Effector CD4-positive, alpha-beta T cell (primary cell): ENCODE data around the gene MACROD2.

Experiments
- DNase-seq: peaks from one replicate; pipeline ENCODE4 v3.0.0-alpha.2; 2020

The MACROD2 gene

DNA sequence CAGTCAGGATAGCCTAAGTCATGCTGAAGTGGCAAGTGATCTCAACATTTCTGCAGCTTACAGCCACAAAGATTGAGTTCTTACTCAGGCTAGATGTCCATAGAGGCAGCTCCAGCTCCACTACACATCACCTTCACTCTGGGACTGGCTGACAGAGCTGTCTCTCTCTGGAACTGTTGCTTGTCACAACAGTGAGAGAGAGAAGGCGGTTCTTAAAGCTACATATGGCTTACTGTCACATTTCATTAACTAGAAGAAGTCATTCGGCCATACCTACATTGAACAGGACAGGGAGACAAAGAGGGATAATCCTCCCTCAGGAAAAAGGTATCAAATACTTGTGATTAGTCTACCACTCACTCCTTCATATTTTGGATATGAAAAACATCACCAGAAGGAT, 1257.0 kb downstream of the MACROD2 start:
- no peak for DNase-seq

DNA sequence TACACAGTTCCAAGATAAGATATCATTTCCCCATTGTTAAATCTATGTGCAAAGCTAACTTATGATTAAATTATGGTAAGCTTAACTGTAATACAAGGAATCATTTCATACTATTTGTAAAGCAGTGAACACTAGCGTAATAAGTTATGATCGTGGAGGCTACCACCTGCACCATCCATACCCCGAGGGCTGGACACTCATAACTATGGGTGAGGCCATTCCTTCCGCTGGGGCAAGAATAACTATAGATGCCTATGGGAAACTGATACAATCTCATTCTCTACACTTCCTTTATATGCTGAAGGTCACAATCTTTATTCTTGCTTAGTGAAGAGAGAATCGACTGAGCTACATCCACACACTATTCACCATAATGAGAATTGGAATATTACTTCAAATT, 1258.1 kb downstream of the MACROD2 start:
- DNase-seq = no peak

DNA sequence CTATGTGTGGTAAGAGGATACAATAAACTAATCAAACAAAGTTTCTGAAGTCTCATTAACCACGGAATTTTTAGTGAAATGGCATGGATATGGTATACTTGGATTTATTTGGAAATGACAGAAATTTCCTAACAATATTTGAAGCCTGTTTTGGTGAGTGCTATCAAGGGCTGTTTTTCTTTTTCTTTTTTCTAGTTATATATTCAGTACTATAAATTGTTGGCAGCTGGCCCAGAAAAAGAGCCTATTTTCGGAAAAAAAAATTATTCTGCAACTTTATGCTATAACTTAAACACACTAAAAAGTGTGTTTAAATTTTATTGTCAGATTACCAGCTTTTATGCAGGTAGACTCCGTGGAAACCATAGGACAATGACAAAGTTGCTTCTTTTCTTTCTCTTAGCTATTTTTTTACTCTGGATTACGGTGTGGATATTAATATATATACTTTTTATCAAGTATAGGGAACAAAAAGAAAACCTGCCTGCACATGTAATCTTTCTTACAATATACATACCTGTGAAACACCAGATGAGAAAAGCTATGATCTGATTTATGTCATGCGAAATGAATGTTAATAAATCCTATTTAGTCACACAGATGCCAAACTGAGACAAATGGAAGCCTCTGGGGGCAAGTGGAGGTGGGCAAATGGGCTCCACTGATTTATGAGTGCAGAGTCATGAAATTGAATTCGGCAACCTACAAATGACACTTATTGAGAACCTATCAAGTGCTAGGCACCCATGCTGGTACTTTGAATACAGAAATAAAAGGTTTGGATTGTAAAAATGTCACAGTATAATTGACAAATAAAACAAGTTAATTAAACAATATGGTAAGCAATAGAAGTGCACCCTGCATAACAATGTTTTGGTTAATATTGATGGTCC, 1261.6 kb downstream of the MACROD2 start:
- DNase-seq = no peak

DNA sequence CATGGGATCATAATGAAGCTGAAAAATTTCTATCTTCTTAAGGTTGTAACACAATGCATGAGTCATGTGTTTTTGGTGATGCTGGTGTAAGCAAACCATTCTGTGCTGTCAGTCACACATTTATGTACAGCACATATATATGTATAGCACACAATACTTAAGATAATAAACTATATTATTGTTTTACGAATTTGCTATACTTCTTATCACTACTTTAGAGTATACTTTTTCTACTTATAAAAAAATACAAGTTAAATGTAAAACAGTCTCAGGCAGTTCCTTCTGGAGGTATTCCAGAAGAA, 1262.2 kb downstream of the MACROD2 start:
- no peak for DNase-seq

DNA sequence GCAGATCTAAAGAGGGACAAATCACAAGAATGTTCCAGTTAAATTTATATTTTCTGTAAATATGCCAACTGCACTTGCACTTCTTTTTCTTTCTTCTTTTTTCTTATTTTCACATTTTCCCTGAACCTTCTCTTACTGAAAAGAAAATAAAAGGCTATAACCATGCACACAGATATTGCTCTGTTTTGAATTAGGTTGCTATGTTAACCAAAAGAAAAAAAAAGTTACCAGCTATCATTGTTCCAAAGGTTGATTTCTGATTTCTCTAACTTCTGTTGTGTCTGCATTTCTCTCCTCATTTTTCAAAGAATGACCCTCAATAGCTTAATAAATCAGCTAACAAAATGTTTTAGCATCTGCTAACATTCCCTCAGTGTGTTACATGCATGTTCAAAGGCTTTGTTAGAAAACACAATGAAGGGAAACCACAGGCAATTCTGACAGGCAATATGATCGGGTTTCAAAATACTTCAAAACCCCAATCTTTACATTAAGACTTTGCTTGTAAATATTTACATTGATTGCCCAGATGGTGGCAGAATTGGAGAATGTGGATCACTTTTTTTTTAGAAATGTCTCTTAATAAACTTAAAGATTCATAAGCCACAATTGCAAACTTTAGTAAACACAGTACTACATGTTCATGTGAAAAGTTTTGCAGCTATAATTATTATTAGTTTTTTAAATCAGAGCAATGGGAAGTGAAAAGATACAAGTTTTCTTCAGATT, 1270.4 kb downstream of the MACROD2 start:
- no peak for DNase-seq

DNA sequence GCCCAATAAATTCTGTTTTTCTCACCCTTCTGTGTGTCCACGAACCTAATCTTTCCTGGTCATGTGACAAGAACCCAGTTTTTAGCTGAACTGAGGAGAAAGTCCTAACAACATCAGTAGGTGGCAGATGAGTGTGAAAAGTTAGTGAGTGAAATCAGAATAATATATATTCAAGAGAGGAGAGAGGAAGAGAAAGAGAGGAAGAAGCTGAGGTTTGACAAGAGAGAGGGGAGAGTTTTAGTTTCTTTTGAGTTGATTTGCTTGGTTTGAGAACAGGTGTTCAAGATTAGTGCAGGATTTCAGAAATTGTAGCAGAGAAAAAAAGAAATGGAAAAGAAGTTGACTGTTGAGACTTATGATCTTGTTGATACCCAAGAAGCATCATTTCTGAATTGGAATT, 1272.6 kb downstream of the MACROD2 start:
- DNase-seq = no peak

DNA sequence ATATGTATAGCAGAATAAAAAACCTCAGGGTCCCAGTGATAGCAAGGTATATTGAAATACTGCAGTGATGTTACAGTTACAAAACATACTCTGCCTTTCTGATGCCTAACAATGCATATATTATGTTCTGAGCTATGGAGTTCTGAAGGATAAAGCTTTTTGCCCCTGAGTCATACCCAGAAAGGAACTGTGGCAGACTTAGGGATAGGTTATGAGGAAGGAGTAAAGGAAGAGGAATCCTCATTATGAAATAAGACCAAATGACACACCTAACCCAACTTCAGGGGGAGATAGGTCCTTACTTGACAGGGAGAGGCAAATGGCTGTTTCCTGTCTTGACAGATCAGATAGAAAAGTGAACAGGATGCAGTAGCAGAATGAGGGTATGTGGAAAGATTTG, 1282.7 kb downstream of the MACROD2 start:
- DNase-seq = no peak

DNA sequence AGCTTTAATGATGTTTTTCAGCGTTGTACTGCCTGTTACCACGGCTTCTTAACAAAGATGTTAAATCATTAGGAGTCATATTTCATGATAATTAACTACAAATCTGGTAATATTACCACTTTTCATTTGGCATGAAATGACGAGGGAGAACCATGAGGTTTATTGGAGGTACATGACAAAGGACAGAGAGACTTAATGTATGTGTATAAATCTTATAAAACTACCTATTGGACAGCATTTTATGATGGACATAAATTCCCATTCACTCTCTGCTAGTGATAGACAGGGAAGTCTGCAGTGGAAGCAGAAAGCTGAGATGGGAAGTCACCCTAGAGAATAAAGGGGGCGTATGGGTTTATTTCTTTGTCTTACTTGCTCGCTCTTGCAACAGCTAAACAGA, 1292.0 kb downstream of the MACROD2 start:
- DNase-seq = no peak

DNA sequence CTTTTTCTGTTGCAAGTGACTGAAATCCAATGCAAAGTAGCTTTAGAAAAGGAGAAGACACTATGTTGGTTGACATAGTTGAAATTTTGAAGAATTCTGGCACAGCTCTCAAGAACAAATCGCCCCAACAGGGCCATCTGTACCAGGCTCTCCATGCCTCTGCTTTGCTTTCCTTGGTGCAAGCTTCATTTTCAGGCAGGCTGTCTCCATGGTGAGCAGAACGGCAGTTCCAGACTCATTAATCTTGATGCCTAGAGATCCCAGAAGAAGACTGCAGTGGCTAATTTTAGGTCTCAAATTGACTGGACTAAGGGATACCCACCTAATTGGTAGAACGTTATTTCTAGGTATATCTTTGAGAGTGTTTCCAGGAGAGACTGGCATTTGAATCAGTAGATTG, 1292.8 kb downstream of the MACROD2 start:
- DNase-seq = no peak

DNA sequence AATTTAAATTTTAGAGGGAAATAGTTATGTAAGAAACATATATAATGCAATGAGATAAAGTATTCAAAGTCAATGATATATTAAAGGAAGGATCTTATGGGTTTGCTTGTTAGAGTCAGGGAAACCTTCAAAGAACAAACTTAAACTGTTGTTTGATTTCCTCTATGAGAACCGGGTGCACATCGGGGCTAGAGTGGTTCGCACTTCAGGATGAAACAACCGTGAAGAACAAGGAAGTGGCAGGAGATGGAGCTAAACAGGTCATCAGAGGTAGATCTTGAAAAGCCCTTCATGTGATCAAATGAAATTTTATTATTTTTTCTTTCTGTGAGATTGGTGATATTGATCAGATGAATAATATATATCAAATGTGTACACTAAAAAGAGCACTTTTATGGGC, 1294.0 kb downstream of the MACROD2 start:
- no peak for DNase-seq

DNA sequence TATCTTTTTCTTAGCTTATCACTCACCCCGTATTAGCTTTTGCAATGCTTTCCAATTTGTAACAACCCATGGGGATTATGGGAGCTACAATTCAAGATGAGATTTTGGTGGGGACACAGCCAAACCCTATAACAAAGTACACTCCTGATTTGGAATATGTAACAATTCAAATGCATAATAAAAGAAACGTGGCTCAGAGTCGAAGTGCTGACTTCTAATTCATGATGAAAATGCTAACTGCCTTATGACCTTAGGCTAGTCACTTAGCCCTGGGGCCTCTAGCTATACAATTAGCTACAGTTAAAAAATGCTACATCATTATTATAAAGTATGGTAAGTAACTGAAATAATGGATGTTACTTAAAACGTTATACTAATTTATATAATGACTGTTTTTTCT, 1297.1 kb downstream of the MACROD2 start:
- no peak for DNase-seq

DNA sequence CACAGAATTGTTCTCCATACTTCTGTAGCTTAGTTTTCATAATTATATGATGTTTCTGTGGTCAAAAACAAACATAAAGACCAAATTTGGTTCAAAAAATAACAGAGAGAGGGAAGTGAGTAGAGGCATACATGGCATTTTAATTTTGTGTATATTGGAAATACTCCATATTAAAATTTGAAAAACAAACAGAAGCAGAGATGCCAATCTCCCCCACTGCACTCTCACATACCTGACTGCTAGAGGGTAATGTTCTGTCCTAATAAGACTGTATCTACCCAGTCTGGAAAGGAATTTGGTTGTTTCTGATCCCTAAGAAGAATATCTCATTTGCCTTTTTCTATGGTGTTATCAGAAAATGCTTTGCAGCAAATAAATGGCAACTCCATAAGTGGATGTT, 1301.1 kb downstream of the MACROD2 start:
- DNase-seq = no peak

DNA sequence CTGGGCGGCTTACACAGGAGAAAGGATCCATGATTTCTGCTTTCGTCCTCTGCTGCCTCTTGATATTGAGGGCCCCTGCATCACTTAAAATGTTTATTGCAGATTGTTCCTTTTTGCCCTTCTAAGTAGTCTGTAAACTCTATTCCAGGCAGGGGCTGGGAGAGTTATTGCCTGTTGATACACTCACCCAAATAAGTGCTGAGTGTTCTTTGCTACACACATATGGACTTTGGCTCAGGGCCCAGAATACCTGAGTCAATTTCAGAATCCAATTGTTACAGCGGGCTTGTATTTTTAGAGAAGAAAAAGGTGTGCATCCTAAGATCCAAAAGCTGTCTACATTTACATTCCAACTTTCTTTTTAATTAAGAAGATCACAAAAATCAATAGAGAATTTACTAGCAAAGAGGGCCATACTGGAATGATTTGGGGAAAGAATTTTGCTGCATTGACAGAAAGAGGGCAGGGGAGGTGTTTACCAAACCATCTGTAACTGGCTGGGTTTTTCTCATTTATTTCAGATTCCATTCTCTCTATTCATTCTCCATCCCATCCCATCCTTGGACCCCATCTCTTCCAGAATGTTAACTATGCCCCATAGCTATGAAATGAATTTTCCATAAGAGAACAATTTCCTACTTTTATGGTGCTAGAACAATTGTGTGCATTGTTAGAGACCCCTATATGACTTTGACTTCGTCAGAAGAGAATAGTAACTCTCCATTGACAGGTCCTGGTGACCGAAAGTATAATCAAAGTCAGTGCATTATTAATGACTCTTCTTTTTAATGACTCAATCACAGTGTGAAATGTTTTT, 1302.0 kb downstream of the MACROD2 start:
- DNase-seq = no peak

DNA sequence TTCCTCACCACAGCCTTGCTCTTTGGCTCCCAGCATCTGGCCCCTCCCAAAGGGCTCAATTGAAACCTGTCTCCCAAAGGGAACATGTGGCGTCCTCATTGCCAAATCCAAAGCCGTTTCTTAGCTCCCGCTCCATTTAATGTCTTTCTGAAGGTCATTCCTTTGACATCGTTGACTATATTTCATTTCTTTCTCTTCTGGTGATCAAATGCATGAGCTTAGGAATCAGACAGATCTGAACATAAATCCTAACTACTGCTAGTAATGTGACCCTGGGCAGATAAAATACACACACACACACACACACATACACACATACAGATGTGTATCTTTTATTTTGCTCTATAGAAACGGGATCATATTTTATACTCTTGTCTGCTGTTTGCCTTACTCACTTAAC, 1306.8 kb downstream of the MACROD2 start:
- DNase-seq = no peak

DNA sequence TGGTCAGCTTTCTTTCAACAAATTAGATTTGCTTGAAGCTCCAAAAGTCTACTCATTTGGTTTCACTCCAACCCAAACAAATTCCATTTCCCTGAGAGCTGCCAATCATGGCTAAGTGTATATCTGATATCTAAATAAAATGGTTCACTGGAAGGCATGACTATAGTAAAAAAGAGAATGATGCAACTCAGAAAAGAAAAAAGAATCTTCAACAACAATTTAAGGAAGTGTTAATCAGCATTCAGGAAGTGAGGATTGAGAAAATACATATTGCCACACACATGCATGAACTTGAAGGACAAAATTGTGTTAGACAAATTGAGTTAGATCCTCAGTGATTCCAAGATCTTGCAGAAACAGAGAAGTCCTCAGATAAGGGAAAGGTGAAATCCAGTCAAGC, 1315.0 kb downstream of the MACROD2 start:
- DNase-seq = no peak

DNA sequence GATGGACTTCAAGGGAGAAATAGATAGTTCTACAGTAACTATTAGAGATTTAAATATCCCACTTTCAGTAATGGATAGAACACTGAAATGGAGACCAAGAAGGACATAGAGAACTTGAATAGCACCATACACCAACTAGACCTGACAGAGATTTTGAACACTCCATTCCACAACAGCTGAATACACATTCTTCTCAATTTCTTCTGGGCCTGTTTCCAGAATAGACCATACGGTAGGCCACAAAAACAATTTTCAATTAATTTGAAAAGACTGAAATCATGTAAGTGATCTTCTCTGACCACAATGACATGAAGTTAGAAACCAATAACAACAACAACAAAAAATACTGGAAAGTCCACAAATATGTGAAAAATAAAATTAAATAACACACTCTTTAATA, 1321.2 kb downstream of the MACROD2 start:
- DNase-seq = no peak

DNA sequence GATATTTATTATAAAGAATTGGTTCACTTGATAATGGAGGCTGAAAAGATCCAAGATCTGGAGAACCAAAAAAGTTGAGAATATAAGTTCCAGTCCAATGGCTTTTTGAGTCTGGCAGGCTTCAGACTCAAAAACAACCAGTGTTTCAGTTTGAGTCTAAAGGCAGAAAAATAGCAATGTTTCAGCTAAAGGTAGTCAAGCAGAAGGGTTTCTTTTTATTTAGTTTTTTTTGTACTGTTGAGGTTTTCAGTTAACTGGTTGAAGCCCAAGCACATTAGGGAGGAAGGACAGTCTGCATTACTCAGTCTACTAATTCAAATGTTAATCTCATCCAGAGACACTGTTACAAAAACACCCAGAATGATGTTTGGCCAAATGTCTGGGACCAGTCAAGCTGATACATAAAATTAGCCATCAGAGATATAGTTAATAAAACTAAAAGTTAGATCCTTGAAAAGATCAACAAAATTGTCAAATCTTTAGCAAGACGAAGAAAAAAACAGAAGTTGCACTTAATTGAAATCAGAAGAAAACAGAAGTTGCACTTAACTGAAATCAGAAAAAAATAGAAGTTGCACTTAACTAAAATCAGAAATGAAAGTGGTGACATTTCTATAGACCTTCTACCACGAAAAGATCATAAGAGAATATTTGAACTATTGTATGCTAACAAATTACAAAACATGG, 1322.4 kb downstream of the MACROD2 start:
- DNase-seq = no peak

DNA sequence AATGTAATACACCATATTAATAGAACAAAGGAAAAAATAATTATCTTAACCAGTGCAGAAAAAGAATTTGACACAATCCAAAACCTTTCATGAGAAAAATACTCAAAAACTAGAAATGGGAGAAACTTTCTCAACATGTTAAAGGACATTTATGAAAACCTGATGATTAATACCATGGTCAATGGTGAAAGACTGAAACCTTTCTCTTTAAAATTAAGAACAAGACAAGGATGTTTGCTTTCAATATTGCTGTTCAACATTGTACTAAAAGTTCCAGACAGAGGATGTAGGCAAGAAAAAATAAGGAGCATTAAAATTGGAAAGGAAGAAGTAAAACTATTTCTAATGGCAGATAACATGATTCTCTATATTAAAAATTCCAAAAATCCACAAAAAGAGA, 1323.4 kb downstream of the MACROD2 start:
- no peak for DNase-seq

DNA sequence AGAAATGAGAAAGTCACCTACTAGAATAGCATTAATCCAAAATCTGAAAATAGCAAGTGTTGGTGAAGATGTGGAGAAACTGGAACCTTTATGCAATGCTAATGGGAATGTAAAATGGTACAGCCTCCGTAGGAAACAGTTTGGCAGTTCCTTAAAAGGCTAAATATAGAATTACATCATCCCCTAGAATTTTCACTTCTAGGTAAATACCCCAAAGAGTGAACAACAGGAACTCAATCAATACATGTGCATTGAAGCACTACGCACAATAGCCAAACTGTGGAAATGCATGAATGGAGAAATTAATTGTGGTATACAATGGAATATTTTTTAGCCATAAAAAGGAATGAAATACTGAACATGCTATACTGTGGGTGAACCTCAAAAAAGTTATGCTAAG, 1324.1 kb downstream of the MACROD2 start:
- no peak for DNase-seq

DNA sequence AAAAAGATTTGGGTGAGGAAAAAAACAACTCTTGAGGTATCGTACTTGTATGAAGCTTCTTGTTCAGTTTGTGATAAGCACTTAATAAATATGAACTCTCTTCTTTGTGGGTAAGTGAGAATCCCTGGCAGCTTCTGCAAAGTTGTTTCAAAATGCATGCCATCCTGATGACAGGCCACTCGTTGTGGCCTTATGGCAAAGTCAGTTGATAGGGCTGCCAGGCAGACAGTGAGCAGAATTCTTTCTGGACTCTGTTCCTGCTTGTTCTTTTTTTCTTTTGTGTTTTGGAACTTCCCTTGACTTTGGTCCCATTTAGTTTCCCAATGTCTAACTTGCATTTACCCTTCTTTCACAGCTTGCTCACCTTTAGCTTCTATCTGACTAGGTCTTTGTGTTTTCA, 1325.6 kb downstream of the MACROD2 start:
- DNase-seq = no peak

DNA sequence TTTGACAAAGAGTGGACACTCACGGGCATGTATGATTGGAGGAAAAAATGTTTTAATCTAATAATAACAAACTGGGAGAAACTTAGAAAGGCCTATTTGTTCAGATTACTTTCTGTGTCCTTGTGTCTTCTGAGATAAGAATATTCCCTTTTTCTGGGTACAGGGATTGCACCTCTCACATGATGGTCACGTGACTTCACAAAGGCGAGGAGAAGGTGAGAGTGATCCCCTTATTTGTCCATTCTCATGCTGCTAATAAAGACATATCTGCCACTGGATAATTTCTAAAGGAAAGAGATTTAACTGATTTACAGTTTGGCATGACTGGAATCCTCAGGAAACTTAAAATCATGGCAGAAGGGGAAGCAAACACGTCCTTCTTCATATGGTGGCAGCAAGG, 1331.8 kb downstream of the MACROD2 start:
- DNase-seq = no peak

DNA sequence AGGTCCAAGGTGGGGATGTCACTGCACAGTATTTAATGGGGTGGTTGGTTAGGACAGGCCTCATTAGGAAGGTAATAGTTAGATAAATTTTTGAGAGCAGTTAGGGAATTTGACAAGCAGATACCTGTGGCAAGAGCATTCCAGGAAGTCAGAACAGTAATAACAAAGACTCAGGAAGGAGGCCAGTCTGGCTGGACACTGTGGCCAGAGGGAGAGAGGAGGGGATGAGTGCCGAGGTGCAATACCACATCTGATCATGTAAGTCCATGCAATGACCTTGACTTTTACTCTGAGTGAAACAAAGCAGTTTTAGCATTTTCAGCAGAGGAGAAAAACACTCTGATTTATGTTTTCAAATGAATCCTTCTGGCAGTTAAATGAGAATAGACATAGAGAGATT, 1332.8 kb downstream of the MACROD2 start:
- no peak for DNase-seq

DNA sequence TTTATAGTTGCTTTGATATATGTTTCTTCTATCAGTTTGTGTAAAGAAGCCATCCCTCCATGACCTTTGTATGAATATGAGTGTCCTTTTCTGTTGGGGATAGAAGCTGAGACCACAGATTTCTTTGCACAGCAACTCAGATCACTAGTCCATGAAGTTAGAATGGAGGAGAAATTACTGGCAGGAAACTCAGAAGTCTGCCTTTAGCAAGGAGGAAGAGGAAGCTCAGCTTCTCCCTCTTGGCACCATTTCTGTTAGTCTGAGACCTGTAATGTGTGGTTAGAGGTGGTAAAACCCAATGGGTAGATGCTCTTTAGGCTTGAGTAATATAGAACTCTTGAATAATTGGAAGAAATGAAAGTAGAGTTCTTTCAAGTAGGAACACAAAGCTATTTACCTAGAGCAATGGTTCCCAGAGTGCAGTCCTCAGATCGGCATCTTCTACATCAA, 1337.4 kb downstream of the MACROD2 start:
- no peak for DNase-seq
